Measurements from ENCODE around the gene TCTN1. TPM values are rescaled to one million over a fixed set of nuclear protein-coding genes. Genes with fewer than 3 reads are reported as not detected.

TCTN1 gene
- total RNA-seq, 1 experiment from 2014 or later, result 40.0 TPM

GRCh38 chr12:110667671-110668070, 53.7 kb downstream of the TCTN1 start:
- BruUV-seq (replicated peaks), result no TSS peak
- Histone ChIP-seq H3K79me2 (ENCODE audit: low read length) (no peaks in the 10 kb centered on the region), H3K9me2 (replicated peaks; ENCODE audit: low read length) (no peaks in the 10 kb centered on the region), H3K4me3 (ENCODE audit: low read length) (no peak overlapping the region), H3K4me2 (ENCODE audit: low read length) (no peak overlapping the region), H3K36me3 (ENCODE audit: low read depth, low read length) (no peaks in the 10 kb centered on the region), H3K9ac (ENCODE audit: low read length) (no peak overlapping the region), H4K20me1 (ENCODE audit: low read length) (no peaks in the 10 kb centered on the region), H3K27ac (ENCODE audit: low read length) (no peak overlapping the region), H2AFZ (ENCODE audit: low read length) (no peak overlapping the region), H3K9me3 (ENCODE audit: low read length) (peaks cover 14% of the 10 kb centered on the region), H3K27me3 (ENCODE audit: low read length) (no peaks in the 10 kb centered on the region), H3F3A (ENCODE audit: low read length, unreplicated experiment) (no peaks in the 10 kb centered on the region), H3K4me1 (ENCODE audit: insufficient read depth, low read length) (no peaks in the 10 kb centered on the region)
- CTCF ChIA-PET, result no interaction called here
- POLR2A ChIA-PET (ENCODE audit: unreplicated experiment), result no interaction called here
- DNase-seq (no peak), ATAC-seq (no peak)
- intact Hi-C loops (cut with micrococcal nuclease), result no loop called here
- TF ChIP-seq CTCF (conservative IDR thresholded peaks at IDR 0.05; ENCODE audit: low read depth, low read length), result no peak
- TF ChIP-seq EZH2phosphoT487 (IDR thresholded peaks at IDR 0.05; ENCODE audit: borderline replicate concordance, low read length), result no peak
- TF ChIP-seq EZH2 (IDR thresholded peaks at IDR 0.05; ENCODE audit: low read length, unreplicated experiment), result no peak

GRCh38 chr12:110668480-110669192, 54.7 kb downstream of the TCTN1 start:
- POLR2A ChIA-PET (ENCODE audit: unreplicated experiment), result no interaction called here

More at GRCh38 chr12:110668480-110669192, 54.7 kb downstream of the TCTN1 start:
- H3F3A ChIP-seq (ENCODE audit: low read length, unreplicated experiment), result no peaks in the 10 kb centered on the region
- no peak overlapping the region for H3K4me2 ChIP-seq (ENCODE audit: low read length)
- no peak for TF ChIP-seq CTCF (conservative IDR thresholded peaks at IDR 0.05; ENCODE audit: low read depth, low read length)
- no peak for TF ChIP-seq EZH2 (IDR thresholded peaks at IDR 0.05; ENCODE audit: low read length, unreplicated experiment)
- no peak for TF ChIP-seq EZH2phosphoT487 (IDR thresholded peaks at IDR 0.05; ENCODE audit: borderline replicate concordance, low read length)
- H3K36me3 ChIP-seq (ENCODE audit: low read depth, low read length), result no peaks in the 10 kb centered on the region
- H3K79me2 ChIP-seq (ENCODE audit: low read length), result no peaks in the 10 kb centered on the region
- no peak overlapping the region for H3K9ac ChIP-seq (ENCODE audit: low read length)
- H3K27me3 ChIP-seq (ENCODE audit: low read length), result no peaks in the 10 kb centered on the region
- ATAC-seq, result no peak
- no peak overlapping the region for H2AFZ ChIP-seq (ENCODE audit: low read length)
- no peak overlapping the region for H3K4me3 ChIP-seq (ENCODE audit: low read length)
- CTCF ChIA-PET, result interaction anchor here (0.6 kb wide), 1 partner anchor 23 kb away, joined by 3 read pairs; no protein-coding TSS in a partner anchor
- no peak for DNase-seq
- no peak overlapping the region for H3K27ac ChIP-seq (ENCODE audit: low read length)
- intact Hi-C loops (cut with micrococcal nuclease), result no loop called here
- no peaks in the 10 kb centered on the region for H3K9me2 ChIP-seq (replicated peaks; ENCODE audit: low read length)
- H4K20me1 ChIP-seq (ENCODE audit: low read length), result no peaks in the 10 kb centered on the region
- peaks cover 14% of the 10 kb centered on the region for H3K9me3 ChIP-seq (ENCODE audit: low read length)
- no peaks in the 10 kb centered on the region for H3K4me1 ChIP-seq (ENCODE audit: insufficient read depth, low read length)
- no TSS peak for BruUV-seq (replicated peaks)
